NCI-H774 (cell line): ENCODE measurements around the gene PPFIBP1.
A peak's percentile ranks its signal among the peaks of the same experiment; 100 is the strongest.
"Not testable (repeated sequence)": the region's sequence is repeated elsewhere in the genome, so short reads cannot be mapped to it uniquely, and the experiment has no call there.

Source experiments
- DNase-seq: peaks from one replicate; lab custom pipeline; 2025; lab: John Stamatoyannopoulos, UW

Gene PPFIBP1

GRCh38 chr12:27627853-27628469 is 104.0 kb downstream of the PPFIBP1 start:
- DNase-seq, result not testable (repeated sequence)

GRCh38 chr12:27630219-27630618 is 106.2 kb downstream of the PPFIBP1 start:
- not testable (repeated sequence) for DNase-seq

- no peak for DNase-seq
Observed at GRCh38 chr12:27631365-27631764, 107.4 kb downstream of the PPFIBP1 start.

GRCh38 chr12:27631813-27632491 is 107.9 kb downstream of the PPFIBP1 start:
- DNase-seq, result no peak

- no peak for DNase-seq
Observed at GRCh38 chr12:27635349-27635972, 111.5 kb downstream of the PPFIBP1 start.

DNA sequence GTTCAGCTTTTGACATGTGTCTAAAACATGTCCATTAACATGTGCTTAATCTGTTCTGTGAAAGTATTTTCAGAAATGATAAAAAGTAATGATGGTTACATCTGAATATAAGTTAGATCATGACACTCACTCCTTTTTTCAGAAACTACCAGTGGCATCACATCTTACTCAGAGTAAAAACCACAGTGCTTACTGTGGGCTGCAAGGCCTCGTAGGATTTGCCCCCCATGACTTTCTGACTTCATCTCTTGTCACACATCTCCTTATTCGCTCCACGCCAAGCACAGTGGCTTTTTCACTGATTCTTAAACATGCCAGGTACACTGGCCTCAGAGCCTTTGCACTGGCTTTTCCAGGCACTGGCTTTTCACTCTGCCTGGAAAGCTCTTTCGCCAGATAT is 112.6 kb downstream of the PPFIBP1 start:
- DNase-seq, result not testable (repeated sequence)

DNA sequence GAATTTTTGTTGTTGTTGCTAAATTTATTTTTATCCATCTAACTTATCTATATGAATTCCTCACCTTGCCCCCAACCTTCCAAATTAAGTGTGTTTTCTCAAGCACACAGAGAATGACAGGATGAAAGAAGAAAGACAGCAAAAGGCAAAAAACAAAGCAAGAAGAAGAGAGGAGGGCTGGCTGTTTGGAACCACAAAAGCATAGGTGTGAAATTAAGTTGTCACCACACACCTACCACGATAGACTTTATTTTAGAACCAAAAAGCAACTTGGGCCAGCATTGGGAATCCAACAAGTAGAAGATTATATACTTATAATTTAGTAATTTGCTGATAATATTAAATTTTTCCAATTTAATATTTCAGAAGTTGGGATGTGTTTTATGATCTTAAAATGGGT is 113.5 kb downstream of the PPFIBP1 start:
- no peak for DNase-seq

GRCh38 chr12:27639265-27639664 is 115.3 kb downstream of the PPFIBP1 start:
- DNase-seq, result no peak

DNA sequence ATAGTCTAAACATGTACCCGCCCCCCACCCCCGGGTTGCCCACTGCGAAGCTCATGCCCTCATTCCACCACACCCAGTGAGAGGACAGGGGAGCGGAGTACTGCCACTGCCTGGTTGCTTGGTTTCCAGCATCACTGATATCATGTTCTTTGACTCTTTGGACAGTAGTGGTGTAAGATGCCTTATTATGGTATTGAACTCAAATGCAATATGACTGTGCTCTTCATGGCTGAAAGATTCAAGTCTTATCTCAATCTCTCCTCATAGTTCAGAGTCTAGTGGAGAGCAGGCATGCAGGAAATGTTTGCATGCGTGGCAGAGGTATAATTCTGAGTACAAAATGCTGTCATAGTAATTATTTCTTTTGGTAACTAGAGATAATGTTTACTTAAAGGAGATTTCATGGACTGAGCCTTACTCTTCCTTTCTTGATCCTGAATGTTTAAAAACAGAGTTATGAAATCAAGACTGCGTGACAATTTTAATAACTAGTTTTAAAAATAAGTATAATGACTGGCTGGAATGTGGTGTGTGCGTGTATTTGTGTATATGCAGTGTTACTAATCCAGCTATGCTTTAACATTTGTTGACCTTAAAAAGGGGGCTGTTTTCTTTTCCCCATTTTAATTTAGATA is 116.7 kb downstream of the PPFIBP1 start:
- not testable (repeated sequence) for DNase-seq

DNA sequence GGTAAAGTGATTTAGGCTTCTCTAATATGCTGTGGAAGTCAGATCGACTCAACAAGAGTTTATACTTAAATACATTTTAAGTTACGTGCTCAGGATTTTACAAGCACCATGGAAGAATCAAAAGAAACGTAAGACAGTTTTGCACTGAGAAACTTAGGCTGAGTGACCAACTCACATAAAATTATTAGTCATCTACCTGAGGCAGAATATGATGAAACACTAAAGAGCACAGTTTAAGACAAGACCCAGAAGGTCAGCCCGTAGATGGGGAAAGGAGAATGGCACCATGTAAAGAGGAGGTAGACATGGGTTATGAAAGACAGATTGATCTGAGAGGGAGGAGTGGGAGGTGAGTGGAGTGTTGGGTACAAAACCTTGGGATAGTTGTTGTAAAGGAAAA is 118.4 kb downstream of the PPFIBP1 start:
- DNase-seq, result not testable (repeated sequence)

DNA sequence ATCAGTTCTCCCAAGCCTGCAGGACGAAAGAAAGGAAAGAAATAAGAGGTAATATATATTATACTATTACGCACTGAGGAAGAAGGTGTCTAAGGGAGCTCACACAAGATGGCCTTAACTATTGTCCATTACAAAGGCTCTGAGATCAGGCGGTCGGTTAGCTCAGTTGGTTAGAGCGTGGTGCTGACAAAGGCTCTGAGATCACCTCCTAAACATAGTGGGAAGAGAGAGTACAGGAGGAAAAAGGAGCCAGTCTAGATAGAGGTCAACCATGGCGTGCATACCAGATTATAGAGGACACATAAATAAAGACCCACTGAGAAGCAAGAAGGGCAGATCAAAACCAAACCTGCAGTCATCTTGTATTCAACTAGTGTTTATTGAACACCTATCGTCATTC is 118.9 kb downstream of the PPFIBP1 start:
- not testable (repeated sequence) for DNase-seq

DNA sequence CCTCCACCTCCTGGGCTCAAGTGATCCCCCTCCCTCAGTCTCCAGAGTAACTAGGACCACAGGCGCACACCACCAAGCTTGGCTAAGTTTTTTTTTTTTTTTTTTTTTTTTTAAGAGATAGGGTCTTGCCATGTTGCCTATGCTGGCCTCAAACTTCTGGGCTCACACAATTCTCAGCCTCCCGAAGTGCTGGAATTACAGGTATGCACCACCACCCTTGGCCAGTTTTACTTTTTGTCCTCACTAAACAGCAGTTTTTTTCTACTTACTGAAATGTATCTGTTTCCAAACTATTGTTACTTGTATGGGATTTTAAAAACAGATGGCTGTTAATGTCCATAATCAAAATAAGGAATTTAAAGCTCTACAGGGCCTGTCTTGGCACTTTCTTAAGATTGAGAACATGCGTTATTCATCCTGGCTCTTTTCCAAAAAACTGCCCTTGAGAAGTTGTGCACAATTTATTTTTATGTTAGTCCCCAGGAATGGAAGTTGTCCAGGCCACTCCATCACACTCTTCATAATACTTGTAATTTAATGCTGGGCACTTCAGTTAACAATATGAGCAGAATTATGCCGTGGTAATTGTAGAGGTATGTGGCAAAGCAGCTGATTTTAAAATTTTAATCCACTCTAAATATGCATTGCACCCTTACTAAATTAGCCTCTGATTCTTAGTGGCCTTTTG is 120.3 kb downstream of the PPFIBP1 start:
- no peak for DNase-seq

GRCh38 chr12:27645671-27646070 is 121.7 kb downstream of the PPFIBP1 start:
- no peak for DNase-seq

GRCh38 chr12:27646149-27646548 is 122.1 kb downstream of the PPFIBP1 start:
- DNase-seq, result no peak

DNA sequence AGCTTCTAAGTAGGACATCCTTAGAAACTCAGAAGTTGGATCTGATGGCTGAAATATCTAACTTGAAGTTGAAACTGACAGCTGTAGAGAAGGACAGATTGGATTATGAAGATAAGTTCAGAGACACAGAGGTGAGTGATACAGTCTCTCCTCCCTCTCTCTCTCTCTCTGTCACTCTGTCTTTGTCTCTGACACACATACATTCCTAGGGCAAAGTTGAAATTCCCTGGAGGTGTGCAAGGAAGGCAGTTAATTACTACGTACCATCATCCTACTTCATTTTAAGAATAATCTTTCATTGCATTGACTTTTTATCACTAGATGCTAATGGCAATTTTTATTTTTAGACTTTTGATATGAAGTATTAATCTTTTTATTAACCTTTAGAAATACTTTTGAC is 126.0 kb downstream of the PPFIBP1 start:
- DNase-seq, result no peak

DNA sequence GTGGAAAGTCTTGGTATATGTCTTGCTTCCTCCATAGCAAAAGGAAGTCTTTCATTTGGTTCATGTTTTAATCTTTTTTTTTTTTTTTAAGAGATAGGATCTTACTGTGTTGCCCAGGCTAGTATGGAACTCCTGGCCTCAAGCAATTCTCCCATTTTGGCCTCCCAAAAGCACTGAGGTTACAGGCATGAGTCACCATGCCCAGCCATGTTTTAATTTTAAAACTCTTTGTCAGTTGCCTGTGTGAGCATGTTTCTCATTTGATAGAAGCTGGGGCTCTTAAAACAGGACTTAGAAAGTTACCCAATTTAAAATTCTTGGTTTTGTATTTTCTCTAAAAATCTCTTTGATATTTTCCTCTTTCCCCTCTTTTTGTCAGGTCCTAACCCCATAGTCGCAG is 127.2 kb downstream of the PPFIBP1 start:
- no peak for DNase-seq

DNA sequence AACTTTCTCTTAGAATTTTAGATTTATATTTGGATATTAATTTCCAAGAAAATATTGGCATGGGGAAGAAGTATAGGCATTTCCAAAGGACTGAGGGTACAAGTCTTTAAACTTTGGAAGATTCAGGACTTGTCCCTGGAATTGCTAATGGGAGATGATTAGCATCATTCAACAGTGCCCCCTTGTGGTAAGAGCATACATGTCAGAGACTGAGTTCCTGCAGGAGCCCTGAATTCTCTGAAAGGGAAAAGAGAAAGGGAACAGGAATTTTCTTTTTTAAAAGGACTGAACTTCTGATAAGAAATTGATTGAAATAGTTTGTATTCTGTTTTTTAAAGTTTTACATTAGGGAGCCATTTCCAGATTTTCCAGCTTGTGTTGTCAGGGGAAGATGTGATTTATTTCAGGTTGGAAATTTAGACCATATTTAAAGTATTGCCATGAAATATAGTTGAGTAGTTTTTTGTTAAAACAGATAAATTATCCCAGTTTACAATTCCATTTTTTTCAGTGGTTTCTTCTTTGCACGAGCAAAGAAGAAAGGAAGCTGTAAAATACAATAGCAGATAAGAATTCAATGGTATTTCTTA is 128.3 kb downstream of the PPFIBP1 start:
- DNase-seq, result peak; percentile 71

DNA sequence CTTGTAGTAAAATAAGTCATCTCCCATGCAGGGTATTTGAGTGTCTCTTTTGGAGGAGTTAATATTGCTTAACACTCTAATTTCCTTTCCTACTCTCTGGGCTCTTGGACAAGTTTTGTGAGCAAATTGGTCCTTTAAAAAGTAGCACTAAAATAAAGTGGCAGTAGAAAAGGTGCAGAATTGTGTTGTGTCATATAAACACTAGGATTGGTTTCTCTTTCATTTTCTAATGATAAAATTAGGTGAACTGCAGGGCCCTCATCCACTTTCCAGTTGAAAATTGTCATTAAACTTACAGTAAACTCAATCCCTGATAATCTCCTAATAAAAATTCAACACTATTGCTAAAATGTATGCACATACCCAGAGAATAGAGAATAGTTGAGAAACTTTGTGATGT is 129.7 kb downstream of the PPFIBP1 start:
- DNase-seq, result no peak

DNA sequence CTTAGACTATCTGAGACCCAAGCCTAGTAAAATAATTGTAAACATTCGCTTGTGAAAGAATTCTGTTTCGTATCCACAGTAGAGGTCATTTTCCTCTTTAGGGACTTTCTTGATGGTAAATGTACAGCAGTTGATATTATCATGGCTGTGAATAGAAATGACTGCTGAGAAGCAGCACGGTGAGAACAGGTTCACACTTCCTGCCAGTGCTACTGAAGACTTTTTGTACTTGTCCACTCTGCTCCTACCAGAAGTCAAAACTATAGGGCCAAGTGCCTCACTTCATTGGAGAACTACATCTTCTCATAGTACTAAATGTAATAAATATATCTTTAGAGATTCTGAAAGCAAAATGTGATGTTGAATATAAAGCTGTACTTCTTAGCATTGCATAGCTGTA is 131.5 kb downstream of the PPFIBP1 start:
- DNase-seq, result not testable (repeated sequence)

GRCh38 chr12:27657296-27657695 is 133.3 kb downstream of the PPFIBP1 start:
- no peak for DNase-seq

GRCh38 chr12:27665704-27666103 is 141.7 kb downstream of the PPFIBP1 start:
- DNase-seq, result no peak

GRCh38 chr12:27666510-27666909 is 142.5 kb downstream of the PPFIBP1 start:
- no peak for DNase-seq
